NCI-H2107 treated with DMSO at 0.1 percent for 48 hours (cell line): ENCODE results near the gene USPL1.

ENCODE experiments used
- DNase-seq: peaks from one replicate; lab custom pipeline; 2025; ENCODE audit not compliant: unreplicated experiment; lab: John Stamatoyannopoulos, UW

The USPL1 gene

DNA sequence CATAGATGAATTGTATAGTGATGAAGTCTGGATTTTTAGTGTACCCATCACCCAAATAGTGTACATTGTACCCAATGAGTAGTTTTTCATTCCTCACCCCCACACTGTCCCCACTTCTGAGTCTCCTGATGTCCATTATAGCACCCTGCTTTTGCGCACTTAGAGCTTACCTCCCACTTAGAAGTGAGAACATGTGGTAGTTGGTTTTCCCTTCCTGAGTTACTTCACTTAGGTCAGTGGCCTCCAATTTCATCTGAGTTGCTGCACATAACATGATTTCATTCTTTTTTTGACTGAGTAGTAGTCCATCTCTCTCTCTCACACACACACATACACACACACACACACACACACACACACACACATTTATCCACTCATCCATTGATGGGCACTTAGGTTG is 74.4 kb downstream of the USPL1 start:
- no peak for DNase-seq

DNA sequence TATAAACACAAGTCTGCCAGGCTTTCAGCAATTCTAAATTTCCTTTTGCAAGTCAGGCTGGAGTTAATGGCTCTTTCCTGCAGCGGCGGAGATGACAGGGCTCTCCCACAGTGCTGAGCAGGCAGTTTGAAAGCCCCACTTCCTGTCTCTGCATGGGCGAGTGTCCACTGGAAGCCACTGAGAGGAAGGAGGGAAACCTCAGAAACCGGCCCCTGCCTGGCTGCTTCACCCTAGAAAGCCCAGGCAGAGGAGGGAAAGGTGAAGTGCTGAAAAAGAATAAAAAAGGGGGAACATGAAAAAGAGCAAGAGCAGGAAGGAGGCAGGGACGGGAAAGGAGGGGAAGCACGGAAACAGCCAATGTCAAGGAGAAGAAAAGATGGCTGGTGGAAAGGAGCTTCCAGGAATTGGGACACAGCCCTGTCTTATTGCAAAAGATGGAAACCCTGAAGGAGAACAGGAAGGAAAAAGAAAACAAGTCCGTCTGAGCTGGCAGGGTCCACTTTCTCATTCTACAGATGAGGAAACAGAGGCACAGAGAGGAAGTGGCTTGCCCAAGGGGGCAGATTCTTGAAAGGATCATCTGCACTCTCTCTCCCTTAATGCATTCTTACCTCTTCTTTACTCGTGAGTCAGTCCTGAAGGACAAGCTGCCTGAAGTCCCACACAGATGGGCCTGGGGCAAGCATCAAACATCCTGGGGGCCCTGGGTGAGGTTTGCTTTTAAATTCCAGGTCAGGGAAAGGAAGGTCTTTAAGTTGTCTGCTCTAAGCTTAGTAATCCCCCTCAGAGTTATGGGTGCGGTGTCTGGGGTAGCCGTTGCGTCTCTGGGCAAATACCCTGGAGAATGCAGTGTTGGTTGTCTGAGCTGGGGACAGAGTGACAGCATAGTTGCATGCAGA is 78.8 kb downstream of the USPL1 start:
- DNase-seq, result no peak

DNA sequence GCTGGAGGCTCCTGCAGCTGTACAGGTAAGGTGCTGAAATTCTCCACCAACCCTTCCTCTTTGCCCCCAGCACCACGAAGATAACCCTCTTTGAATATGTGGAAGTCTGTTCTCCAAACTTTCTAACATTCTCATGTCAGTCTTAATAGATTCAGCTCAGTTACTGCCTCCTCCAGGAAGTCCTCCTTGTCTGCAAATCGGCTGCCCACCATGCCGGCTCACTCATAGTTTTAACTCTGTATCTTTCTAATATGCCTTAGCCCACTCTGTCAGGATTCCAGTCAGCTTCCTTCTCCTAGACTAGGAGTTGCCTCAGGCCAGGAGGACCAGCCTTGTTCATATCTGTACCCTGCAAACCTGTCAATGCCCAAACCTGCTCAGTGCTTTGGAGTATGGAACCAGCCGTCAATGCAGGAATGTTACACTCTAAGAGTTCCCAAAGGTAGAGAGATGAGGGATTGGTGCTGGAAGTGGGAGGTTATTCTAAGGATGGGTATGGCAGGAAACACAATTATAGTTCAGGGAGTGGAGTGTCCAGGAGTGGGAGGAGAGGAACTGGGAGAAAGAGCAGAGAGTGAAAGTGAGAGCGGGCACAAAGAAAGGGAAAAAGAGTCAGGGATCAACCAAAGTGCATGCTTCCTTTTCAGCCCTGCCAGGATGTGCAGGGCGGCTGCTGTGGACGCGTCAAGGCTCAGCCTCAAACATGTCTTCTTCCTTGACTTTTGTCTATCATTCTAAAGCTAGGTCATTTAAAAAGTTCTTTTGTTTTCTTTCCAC is 79.6 kb downstream of the USPL1 start:
- no peak for DNase-seq

DNA sequence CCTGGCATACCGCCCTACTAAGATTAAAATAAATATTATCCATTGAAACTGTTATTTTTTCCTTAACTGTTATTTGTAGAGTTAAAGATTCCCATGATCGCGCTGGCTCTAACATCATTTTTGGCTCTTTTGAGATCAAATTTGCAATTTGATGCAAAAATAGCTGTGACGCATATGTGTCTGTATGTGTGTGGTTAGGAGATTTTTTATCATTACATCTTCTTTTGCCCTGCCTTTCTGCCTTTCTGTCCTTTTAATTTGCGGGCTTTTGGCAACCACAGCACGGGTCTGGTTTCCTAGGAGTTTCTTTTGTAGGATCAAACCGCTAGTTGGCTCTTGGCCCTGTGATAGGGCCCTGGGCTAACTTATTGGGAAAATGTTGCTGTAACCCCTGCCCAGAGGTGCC is 80.3 kb downstream of the USPL1 start:
- DNase-seq, result no peak

DNA sequence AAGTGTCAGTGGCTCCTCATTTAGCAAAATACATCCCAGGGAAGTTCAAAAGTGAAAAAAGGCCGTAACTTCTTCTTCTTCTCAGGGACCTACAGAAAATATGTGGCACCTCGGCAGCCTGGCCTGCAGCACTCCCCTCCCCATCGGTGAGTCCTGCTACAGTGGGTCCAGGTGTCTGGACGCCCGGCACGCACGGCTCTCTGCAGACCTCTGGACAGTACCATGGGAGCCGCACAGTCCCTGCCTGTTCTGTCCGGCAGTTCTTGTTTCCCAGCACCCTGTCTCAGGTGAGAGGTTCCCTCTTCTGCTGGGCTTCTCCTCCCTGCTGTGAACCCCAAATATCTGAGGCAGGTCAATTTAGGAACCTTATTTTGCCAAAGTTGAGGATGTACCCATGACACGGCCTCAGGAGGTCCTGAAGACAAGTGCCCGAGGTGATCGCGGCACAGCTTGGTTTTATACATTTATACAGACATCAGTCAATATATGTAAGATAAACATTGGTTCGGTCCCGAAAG is 80.8 kb downstream of the USPL1 start:
- no peak for DNase-seq

DNA sequence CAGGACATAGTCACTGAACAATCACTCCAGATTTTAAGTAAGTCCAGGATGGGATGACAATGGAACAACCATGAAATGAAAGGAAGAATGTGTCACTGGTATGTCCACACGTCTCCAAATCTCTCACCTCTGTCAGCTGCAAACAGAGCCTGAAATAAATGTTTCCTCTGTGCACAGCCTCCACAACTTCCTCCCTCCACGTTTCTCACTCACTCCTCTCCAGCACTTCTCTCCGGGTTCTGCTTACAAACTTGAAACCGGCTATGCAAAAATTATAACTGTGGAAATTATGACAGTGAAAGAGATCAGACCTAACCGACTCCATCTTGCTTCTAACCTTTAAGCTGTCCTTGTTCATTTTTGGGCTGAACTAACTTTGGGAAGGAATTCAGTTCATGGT is 82.6 kb downstream of the USPL1 start:
- DNase-seq, result no peak

DNA sequence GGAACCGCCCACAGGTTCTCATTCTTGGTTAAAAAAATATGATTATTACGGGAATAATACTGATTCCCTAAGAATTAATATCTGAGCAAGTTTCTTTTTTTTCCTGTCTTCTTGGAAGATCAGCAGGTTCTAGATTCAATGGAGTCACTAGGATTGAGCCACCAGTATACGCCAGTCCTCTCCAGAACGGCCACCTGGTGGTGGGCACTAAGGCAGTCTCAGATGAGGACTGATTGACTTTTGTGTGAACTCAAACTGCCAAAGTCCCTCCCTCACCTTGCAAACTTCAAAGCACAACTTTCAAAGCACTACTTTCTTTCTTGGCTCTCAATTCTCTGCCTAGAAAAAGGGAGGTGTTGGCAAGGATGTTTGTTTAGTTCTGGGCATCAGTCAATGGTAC is 84.3 kb downstream of the USPL1 start:
- DNase-seq, result no peak

DNA sequence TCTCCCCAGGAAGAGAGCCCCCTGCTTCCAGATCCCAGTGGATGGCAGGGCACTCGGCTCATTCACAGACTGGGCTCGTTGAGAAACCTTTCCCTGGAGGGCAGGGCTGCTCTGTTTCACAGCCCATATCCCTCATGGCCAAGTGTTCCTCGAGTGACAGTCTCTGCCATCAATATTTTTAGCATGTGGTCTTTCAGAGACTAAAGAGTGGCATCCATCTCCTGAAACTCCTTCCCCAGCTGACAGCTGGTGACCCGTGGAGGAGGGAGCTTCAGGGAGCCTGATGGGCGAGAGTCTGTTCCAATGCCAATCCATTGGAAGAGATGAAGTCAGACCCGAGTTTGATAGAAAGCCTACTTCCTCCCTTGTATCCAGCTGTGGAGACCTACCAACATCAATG is 86.9 kb downstream of the USPL1 start:
- no peak for DNase-seq

DNA sequence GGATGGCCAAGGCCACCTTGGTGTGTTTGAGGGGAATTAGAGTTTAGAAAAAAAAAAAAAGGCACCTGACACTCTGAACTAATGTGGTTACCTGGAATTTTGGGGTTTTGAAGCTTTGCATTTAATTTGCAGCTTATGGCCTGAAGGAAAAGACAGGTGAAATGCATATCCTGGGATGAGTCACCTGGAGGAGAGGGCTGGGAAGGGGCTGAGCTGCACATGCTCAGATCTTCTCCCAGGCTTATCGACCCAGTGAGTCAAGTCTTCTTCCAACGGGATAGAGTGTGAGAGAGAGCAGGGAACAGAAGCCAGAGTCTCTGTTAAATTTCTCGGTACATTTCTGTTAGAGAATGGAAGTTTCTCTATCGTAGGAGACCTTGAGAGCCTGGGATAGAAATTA is 88.0 kb downstream of the USPL1 start:
- no peak for DNase-seq

DNA sequence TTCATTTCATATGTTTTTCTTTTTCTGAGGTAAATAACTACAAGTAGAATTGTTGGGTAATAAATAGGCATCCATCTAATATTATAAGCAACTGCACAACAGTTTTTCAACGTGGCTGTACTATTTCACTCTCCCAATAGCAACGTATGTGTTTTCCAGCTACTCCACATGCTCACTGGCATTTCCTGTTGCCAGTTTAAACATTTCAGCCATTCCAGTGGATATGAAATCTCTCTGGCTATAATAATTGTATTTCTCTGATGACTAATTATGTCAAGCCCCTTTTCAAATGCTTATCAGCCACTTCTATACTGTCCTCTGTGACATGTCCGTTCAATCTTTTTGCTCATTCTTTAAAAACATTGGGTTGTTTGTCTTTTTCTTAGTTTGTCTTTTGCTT is 90.8 kb downstream of the USPL1 start:
- DNase-seq, result no peak
